Fibroblast of skin of left quadriceps (primary cell): Measurements from ENCODE around the gene TTC5.
"Not testable (repeated sequence)": the region's sequence is repeated elsewhere in the genome, so short reads cannot be mapped to it uniquely, and the experiment has no call there.

Source experiments
- DNase-seq, 2 experiments: peaks; one replicate each; pipeline ENCODE4 v3.0.0-alpha.2; 2013; ENCODE audit warnings: low read depth in 2 of 2

The TTC5 gene

DNA sequence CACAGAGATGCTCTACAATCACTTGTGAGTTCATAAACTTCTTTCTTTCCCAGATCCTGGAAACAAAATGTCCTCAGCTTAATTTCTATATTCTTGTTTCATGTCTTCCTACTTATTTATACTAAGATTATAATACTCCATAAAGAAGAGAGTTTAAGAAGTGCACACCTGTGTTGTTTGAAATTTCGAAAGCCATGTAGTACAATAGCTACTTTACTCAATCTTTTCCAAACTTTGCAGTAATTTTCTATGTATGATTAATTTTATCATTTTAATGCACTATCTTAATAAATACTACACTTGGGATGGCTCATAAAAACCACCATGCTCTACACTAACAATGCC lies 300 bp upstream of the TTC5 start:
- no peak for DNase-seq

DNA sequence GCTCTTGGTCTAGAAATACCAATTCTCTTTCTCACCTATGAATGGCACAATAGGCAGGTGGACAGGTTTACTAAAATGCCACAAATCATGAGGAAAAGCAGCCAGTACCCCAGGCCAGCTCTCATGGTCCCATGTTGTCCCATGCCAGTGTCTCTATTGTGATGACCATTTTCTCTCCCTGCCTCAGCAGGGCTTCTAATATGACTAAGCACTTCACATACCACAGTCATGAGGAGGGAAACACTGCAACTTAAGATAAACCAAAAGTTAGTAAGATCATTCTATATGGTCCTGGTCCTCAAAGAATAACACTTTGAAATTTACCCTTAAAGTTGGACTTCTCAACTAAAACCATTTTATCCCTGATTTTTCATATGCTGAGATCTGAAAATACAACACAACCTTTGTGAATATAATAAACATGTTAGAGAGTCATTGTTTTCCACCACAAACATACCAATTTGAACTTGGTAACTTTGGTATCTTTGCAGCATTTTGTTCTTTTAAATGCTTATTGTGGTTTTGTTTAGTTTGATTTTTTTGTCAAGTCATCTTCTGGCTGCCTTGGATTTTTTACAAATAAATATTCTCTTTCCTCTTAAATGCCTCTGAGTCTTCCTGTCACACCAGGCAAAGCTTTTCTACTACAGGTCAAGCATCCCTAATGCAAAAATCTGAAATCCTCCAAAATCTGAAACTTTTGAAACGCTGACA lies 3.6 kb downstream of the TTC5 start:
- DNase-seq, result no peak

DNA sequence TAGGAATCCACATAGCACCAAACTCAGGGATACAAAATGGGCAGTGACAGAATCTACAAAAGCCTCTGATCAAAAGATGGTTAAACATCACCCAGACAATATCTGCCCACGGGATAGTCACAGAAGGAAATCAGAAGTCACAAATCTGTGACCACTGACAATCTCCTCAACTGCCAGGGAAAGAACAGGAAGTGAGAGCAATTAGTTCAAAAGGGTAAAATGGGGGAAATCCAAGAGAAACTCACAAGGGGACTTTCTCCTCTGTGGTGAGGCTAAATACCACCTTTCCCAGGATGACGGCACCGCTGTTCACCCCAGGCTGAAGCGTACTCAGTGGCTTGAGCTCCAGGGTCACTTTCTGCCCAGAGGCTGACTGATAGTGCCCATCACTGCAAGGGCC lies 10.7 kb downstream of the TTC5 start:
- DNase-seq, result no peak

DNA sequence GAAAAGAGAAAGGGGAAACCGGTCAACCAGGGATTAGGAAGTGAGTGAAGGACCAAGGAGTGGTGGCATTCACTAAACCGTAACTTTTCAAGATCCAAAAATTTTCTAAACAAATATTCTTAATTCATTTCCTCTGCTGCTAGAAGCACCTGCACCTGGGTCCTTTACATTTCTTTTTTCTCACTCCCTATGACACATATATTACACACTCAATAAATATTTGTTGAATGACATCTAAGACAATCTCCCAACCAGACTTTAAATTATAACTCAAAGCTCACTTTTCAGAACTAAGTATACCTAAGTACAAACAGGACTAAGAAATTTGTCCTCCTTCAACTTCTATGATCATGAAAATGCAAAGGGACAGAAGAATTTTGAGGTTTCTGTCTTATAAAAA lies 11.1 kb downstream of the TTC5 start:
- DNase-seq, result no peak

DNA sequence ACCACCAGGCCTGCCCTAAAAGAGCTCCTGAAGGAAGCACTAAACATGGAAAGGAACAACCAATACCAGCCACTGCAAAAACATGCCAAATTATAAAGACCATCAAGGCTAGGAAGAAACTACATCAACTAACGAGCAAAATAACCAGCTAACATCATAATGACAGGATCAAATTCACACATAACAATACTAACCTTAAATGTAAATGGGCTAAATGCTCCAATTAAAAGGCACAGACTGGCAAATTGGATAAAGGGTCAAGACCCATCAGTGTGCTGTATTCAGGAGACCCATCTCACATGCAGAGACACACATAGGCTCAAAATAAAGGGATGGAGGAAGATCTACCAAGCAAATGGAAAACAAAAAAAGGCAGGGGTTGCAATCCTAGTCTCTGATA lies 23.8 kb downstream of the TTC5 start:
- DNase-seq, result not testable (repeated sequence)

DNA sequence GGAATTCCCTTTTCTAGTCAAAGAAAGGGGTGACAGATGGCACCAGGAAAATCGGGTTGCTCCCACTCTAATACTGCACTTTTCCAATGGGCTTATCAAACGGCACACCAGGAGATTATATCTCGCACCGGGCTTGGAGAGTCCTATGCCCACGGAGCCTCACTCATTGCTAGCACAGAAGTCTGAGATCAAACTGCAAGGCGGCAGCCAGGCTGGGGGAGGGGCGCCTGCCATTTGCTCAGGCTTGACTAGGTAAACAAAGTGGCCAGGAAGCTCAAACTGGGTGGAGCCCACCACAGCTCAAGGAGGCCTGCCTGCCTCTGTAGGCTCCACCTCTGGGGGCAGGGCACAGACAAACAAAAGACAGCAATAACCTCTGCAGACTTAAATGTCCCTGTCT lies 25.5 kb downstream of the TTC5 start:
- not testable (repeated sequence) for DNase-seq

DNA sequence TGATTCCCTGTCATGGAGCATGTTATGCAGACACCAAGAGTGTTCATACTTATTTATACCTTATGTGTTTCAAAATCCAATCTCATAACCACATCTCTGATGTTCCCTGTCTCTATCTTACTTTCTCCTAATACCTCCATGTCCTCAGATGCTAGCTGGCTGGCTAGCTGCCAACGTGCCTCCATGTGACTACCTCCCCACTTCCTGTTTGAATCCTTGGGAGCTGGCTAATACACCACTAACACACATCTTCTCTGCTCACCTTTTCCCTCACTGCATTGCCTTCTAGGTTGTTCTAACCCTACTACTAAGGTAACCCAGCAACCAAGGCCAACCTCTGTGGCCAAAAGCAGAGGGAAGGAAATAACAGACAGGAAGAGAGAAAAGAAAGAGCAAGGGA lies 27.3 kb downstream of the TTC5 start:
- DNase-seq, result no peak

DNA sequence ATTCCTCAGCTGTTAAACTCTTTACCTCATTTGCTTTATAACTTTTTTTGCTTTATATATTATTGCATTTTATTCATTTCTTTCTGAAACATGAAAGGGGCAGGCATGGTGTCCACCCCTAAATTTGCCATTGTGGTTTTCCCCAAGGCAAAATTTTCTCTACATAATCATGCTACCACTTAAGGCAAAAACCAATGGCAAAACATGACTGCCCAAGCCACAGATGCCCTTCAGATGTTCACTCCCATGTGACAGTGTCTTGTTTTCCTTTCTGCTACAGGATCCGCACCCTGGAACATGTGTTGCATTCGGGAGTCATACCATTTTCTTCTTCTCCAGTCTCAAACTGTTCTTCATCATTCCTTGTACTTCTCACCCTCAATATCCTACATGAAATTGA lies 28.3 kb downstream of the TTC5 start:
- DNase-seq, result no peak

DNA sequence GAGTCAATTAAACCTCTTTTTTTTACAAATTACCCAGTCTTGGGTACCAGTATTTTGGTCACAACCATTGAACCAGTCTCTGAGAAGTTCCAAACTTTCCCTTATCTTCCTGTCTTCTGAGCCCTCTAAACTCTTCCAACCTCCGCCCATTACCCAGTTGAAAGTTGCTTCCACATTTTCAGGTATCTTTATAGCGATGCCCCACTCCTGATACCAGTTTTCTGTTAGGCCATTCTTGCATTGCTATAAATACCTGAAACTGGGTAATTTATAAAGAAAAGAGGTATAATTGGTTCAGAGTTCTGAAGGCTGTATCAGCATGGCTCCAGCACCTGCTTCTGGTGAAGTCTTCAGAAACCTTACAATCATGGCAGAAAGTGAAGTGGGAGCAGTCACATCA lies 31.7 kb downstream of the TTC5 start:
- no peak for DNase-seq

DNA sequence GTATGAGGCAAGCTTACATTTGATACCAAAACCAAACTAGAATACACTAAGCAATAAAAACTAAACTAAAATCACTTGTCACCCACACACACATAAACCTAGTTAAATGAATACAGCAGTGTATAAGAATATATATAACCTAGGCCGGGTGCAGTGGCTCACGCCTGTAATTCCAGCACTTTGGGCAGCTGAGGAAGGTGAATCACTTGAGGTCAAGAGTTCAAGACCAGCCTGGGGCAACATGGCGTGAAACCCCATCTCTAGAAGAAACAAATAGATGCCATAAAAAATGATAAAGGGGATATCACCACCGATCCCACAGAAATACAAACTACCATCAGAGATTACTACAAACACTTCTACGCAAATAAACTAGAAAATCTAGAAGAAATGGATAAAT lies 41.4 kb downstream of the TTC5 start:
- not testable (repeated sequence) for DNase-seq

DNA sequence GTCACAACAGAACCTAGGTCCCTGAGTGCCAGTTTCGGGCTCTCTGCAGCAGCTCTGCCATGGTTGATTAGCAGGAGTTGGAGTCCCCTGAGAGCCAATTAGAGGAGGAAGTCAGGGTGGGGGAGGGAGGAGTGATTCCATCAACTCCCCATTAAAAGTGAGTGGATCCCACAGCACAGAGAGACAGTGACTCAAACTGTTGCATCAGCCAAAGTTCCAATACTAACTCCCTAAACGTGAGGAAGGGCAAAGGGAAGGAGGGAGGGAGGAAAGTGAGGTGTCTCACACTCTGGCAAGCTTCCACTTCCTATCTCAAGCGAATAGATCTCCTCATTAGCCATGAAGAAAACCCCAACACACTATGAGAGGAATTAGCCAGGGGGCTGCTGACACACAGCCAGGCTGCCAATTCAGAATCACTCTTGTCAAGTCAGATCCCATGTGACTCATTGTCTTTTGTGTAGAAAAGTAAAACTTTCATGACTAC lies 43.1 kb downstream of the TTC5 start:
- DNase-seq, result peak; percentile 51 to 52

DNA sequence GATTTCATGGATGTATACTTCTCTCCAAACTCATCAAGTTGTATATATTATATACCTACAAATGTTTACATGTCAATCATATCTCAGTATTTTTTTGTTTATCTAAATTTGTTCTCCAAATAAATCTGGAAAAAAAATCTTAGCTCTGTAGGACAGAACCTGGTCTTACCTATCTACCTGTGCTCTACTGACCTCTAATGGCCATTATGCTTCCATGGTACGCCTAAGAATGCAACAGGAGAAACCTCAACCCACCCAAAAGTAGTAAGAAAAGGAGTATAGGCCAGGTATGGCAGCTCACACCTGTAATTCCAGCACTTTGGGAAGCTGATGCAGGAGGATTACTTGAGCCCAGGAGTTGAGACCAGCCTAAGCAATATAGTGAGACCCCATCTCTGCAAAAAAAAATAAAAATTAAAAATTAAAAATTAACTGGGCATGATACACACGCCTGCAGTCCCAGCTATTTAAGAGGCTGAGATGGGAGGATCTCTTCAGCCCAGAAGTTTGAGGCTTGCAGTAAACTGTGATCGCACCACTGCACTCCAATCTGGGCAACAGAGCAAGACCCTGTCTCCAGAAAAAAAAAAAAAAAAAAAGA lies 58.0 kb downstream of the TTC5 start:
- DNase-seq, result no peak
